ENCODE results near the gene GNB3.
A peak's percentile ranks its signal among the peaks of the same experiment; 100 is the strongest.
"Not testable (repeated sequence)": the region's sequence is repeated elsewhere in the genome, so short reads cannot be mapped to it uniquely, and the experiment has no call there.

The GNB3 gene

DNA sequence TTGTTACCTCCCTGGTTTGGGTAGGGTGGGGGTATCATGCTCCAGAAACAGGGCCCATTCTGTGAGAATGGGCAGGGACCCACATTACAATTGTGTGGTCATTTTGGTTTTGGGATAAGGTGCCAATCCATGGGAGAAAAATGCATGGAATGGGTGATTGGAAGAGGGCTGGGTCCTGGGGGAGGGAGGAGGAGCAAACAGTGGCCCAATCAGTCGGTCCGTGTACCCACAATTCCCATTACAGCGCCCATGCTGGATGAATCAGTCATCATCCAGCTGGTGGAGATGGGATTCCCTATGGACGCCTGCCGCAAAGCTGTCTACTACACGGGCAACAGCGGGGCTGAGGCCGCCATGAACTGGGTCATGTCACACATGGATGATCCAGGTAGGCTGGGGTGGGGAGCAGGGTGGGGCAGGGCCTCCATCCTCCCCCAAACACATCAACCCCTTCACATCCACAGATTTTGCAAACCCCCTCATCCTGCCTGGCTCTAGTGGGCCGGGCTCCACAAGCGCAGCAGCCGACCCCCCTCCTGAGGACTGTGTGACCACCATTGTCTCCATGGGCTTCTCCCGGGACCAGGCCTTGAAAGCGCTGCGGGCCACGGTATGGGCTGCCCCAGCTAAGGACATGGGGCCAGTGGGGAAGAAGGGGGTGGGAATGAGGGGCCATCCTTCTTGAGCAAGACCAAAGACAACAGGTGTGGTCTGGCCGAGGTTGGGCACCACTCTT, 23.0 kb downstream of the GNB3 start:
- no peak for DNase-seq

GRCh38 chr12:6865307-6865706, 24.6 kb downstream of the GNB3 start:
- not testable (repeated sequence) for DNase-seq

DNA sequence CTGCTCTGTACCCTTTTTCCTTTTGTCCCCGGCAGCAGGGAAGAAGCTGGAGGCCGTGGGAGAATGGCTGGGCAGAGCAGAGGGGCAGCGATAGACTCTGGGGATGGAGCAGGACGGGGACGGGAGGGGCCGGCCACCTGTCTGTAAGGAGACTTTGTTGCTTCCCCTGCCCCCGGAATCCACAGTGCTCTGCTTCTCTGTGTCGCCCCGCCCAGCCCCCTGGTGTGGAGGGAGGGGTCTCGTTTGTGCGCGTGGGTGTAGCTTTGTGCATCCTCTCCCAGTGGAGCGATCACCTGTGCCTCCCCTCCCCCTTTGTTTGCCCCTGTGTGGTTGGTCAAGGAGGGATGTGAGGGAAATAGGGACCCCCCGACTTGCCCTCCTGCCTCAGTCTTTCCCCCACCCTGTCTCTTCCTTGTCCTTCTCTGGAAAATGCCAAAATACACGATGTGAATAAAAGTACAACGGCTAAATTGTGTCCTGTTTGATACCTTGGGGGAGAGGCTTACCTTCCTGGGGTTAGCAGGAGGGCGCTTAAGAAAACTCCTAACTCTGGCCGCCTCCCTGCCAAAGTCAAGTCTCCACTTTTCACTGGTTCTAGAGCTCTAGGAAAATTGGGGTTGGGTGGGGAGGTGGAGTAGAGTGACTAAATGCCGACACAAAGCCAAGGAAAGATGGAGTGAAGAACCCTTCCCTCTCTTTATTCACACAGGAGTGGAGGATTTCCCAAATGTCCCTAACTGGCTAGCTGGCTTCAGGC, 25.6 kb downstream of the GNB3 start:
- DNase-seq = no peak

- no peak for DNase-seq
Observed at GRCh38 chr12:6866920-6867412, 26.2 kb downstream of the GNB3 start.

- DNase-seq = peak; percentile 88
Observed at GRCh38 chr12:6867413-6868210, 26.9 kb downstream of the GNB3 start, which contains the start of gene TPI1. TSS of gene TPI1 (plus strand) at chr12:6867531. CDS start at chr12:6867567, 36 bp downstream.

DNA sequence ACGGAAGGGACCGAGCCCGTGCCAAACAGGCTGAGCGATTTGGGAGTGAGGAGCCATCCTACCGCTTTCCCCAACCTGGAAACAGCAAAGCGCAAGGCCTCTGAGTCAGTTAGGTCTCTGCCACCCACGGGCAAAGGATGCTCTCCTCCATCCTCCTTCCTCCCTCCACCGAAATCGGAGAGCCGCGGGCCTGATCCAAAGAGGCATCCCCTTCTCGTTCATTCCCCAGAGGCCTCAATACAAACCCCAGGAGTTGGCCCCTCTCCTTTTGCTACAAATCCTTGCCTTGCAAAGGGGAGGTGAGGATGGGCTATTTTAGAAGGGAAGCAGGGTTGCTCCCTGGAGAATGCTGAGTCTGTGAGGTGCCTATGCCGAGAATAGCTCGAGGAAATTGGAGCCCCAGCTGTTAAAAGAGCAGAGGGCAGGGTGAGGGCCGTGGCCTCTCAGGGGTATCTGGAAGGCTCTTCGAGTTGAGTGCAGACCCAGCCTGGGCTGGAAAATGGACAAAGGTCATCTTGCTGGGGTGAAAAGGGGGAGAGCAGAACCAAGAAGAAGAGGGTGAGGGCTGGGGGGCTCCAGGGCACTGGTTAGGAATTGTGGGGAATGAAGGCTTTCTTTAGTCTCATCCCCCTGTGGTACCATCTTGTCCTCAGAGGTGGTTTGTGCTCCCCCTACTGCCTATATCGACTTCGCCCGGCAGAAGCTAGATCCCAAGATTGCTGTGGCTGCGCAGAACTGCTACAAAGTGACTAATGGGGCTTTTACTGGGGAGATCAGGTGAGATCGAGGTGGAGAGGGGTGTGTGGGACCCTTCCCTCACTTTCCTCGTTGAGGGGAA, 27.7 kb downstream of the GNB3 start:
- DNase-seq = no peak

- DNase-seq = peak; percentile 87
Observed at GRCh38 chr12:6869049-6870021, 28.6 kb downstream of the GNB3 start.

- DNase-seq = not testable (repeated sequence)
Observed at GRCh38 chr12:6870304-6870703, 29.6 kb downstream of the GNB3 start.

DNA sequence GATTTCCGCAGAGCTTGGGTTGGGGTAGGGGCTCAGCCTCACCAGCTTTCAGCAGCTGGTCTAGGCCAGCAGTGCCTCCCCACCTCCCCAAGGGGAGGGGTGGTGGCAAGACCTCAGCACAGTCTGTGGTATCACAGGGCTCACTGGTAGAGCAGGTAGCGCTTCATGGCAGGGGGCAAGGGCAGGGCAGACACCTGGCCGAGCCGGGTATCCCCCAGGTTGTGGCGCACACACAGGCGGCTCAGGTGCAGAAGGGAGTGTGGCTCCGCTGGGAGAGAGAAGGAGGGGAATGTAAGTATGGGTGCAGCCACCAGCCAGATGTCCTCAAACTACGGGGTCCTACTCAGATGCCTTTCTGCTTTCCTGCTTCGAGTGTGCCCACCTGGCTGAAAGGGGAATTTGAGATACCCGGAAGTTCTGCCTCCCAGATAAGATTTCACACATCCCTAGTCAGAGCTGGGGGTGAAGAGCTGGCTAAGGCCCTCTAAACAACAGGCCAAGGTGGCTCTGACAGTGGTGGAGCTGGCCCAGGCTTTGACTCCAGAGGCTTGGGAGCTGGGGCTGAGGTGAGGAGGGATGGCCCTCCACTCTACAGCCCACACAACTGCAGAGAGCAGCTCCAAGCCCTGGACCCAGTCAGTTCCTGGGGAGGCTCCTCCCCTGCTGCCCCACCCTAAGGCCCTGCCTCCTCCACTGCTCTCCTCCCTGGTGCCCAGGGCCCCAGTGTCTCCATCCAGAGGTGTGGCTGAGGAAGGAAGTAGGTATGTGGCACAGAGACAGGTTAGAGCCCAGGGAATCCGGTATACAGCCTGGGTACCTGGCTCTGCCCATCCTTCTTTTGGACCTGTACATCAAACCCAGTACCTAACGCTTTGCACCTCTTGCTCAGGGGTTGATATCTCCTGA, 30.6 kb downstream of the GNB3 start:
- peak; percentile 64 for DNase-seq

- DNase-seq = peak; percentile 87
Observed at GRCh38 chr12:6872073-6873048, 31.6 kb downstream of the GNB3 start.

- DNase-seq = peak; percentile 98
Observed at GRCh38 chr12:6873094-6874014, 32.6 kb downstream of the GNB3 start, which contains the start of gene SPSB2. TSS of gene SPSB2 (minus strand) at chr12:6873303. CDS start at chr12:6872901, 402 bp downstream.

GRCh38 chr12:6874015-6874368, 33.3 kb downstream of the GNB3 start:
- not testable (repeated sequence) for DNase-seq

- not testable (repeated sequence) for DNase-seq
Observed at GRCh38 chr12:6879824-6880223, 39.1 kb downstream of the GNB3 start.

GRCh38 chr12:6883252-6883651, 42.5 kb downstream of the GNB3 start:
- no peak for DNase-seq

DNA sequence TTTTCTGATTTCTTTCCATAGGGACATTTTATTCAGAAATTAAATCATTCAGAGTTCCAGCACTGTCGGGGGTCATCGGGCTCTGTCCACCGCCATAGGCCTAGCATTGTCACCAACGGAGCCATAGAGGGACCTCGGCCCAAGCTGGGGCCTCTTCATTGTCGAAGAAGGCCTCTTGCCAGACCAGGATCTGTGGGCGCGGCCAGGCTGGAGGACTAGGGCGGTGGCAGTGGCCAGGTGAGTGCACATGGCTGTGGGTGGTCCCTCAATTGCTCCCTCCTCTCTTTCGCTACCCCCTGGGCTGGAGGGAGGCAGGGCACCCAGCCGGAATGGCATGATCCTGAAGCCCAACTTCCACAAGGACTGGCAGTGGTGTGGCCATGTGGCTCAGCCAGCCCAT, 43.0 kb downstream of the GNB3 start:
- DNase-seq = no peak

DNA sequence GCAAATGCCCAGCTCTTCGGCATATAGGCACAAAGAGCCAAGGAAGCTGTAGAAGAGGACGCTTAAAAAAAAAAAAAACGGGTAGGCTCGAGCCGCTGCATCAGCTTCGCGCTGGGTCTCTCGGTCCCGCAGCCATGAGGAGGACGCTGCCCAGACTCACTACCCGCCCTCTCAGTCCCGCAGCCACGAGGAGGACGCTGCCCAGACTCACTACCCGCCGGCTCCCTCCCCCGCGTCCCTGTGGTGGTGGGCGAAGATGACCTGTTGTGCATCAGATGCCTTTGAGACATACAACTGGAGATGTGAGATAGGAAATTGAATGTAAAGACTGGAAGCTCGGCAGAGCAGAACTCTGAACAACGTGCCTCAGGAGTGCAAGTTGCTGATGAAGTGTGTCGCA, 43.8 kb downstream of the GNB3 start:
- no peak for DNase-seq
